ENCODE results near the gene MLLT10.

- TF ChIP-seq CTCF (IDR thresholded peaks at IDR 0.05) (no peak), POLR2A (IDR thresholded peaks at IDR 0.05) (no peak)
These were observed 34.1 kb upstream of the MLLT10 start for GRCh38 chr10:21499701-21500577.

Data from thyroid gland (tissue), 4 donors.